Measurements from ENCODE around the gene TUFM. TPM values are rescaled to one million over a fixed set of nuclear protein-coding genes. Genes with fewer than 3 reads are reported as not detected.
"Not testable (repeated sequence)": the region's sequence is repeated elsewhere in the genome, so short reads cannot be mapped to it uniquely, and the experiment has no call there.

Gene TUFM
- total RNA-seq, 1 donor from 2014 or later = 184 TPM

- peak; percentile 97 for DNase-seq (ENCODE audit: low spot score)
- intact Hi-C loops (cut with DNase I) = loop anchor here (5.0 kb wide), 2 partner anchors 125 to 285 kb away; partner anchors contain the start of gene NUPR1
Measured at GRCh38 chr16:28822520-28823290, 23.4 kb downstream of the TUFM start, which contains the start of gene ATXN2L. Gene ATXN2L, plus strand, starts transcription at chr16:28822999. Its CDS starts 261 bp downstream, at chr16:28823260.

GRCh38 chr16:28821874-28822519, 24.2 kb downstream of the TUFM start:
- intact Hi-C loops (cut with DNase I) = loop anchor here (5.0 kb wide), 2 partner anchors 125 to 285 kb away; partner anchors contain the start of gene NUPR1

GRCh38 chr16:28820546-28820945, 25.6 kb downstream of the TUFM start:
- intact Hi-C loops (cut with DNase I) = loop anchor here (5.0 kb wide), 2 partner anchors 127 to 283 kb away; partner anchors contain the start of gene NUPR1
- not testable (repeated sequence) for DNase-seq (ENCODE audit: low spot score)

More at GRCh38 chr16:28821874-28822519, 24.2 kb downstream of the TUFM start:
- DNase-seq (ENCODE audit: low spot score) = no peak

GRCh38 chr16:28820016-28820415, 26.1 kb downstream of the TUFM start:
- DNase-seq (ENCODE audit: low spot score) = no peak
- intact Hi-C loops (cut with DNase I) = loop anchor here (5.0 kb wide), 2 partner anchors 127 to 283 kb away; partner anchors contain the start of gene NUPR1

- intact Hi-C loops (cut with DNase I); DNase-seq (ENCODE audit: low spot score): not testable (repeated sequence)
Measured at GRCh38 chr16:28807445-28808120, 38.6 kb downstream of the TUFM start.

- intact Hi-C loops (cut with DNase I) = not testable (repeated sequence)
- DNase-seq (ENCODE audit: low spot score) = peak; percentile 78
Measured at GRCh38 chr16:28802235-28803019, 43.7 kb downstream of the TUFM start.

Small RNA genes lying within 50 kb of the gene (microRNA-seq; reads per million reads assigned to microRNA genes)
- gene MIR4721 = not detected

Other genes starting within 250 kb of the TUFM start
- 0.73 TPM for gene SULT1A2, start 249.3 kb downstream of the TUFM start, total RNA-seq
- 23.2 TPM for gene SULT1A1, start 236.3 kb downstream of the TUFM start, total RNA-seq
- 0.59 TPM for gene NPIPB8, start 208.3 kb downstream of the TUFM start, total RNA-seq
- gene EIF3C, start 134.9 kb downstream of the TUFM start, total RNA-seq = 403 TPM
- gene NPIPB9, start 94.6 kb downstream of the TUFM start, total RNA-seq = 1.6 TPM
- gene ATXN2L, start 23.3 kb downstream of the TUFM start, total RNA-seq = 62.7 TPM
- gene SH2B1, start 17.5 kb upstream of the TUFM start, total RNA-seq = 46.3 TPM
- gene ATP2A1, start 32.1 kb upstream of the TUFM start, total RNA-seq = 0.54 TPM
- gene RABEP2, start 78.9 kb upstream of the TUFM start, total RNA-seq = 14.3 TPM
- not detected for gene CD19, start 85.6 kb upstream of the TUFM start, total RNA-seq
- 17.9 TPM for gene NFATC2IP, start 104.6 kb upstream of the TUFM start, total RNA-seq
- gene SPNS1, start 128.4 kb upstream of the TUFM start, total RNA-seq = 15.6 TPM
- gene LAT, start 138.7 kb upstream of the TUFM start, total RNA-seq = 2.0 TPM